ENCODE measurements around the gene FAM163B. TPM values are rescaled to one million over a fixed set of nuclear protein-coding genes. Genes with fewer than 3 reads are reported as not detected.

The FAM163B gene
- polyA plus RNA-seq, 1 donor: 0.16 TPM

DNA sequence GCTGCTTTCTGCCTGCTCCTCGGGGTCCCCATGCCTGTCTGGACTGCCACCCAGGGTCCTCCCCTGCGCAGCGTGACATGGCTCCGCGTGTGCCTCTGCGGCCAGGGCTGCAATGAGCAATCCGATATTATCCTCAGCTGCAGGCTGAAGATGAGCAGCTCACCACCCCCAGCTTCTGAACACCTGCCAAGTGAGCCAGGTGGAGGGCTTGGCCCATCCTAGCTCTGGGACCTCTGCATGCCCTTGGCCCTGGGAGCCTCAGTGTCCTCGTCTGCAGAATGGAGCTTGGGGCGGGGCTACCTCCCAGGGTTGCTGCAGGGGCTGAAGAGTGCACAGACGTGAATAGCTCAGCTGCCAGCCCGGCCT lies 80.3 kb downstream of the FAM163B start:
- no peak for DNase-seq (ENCODE audit: low read depth)

DNA sequence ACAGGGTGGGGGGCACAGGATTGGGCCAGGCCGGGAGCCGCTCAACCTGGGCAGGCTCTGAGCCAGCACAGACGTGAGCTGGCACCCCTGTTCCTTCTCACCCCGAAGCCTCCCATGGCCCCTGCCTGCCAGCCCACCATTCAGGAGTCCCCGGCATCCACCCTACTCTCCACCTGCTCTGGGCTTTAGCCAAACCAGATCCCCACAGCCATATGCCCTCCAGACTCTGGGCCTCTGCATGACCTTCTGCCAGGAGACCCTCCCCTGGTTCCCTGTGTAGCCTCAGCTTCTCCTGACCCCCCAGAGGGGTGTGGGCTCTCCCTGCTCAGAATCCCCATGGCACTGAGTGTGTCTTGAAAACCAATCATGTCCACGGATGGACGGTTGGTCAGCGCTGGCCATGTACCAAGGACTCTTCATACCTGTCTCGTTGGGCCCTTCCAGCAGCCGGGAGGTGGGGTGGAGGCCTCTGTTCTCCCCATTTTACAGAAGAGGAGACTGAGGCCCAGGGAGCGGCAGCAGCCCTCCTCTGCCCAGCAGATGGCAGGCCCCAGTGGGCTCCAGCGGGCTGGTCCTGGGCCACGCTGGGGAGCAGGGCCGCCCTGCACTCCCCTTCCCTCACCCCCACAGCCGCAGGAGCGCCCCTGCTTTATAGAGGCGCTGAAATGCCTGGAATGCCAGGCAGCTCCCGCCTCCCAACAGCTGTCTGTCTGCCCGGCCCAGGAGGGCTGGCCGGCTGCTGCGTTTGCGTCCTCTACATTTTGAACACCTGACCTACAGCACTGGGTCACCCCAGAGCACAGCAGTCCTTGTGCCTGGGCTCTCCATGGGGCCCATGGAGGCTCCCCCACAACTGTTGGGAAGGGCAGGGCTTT lies 81.0 kb downstream of the FAM163B start:
- DNase-seq (ENCODE audit: low read depth): no peak

DNA sequence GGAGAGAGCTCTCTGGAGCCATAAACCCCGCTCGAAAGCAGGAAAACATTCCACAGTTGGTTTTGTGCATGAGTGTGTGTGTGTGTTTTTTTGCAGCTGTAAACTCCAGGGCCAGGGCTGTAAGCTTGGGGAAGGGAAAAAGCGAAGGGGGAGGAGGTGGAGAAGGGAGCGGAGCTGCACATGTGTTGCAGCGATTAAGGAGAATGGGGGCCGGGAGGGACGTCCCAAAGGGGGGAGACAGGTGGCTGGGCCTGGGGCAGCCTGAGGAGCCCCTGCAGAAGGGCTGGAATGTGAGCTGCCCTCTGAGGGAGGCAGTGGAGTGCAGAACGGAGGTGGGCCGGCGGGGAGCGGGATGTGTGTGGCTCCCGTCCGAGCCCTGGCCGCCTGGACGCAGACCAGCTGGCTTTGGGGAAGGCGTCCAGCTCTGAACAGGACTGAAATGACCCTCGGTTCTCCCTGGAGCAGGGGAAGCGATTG lies 81.7 kb downstream of the FAM163B start:
- no peak for DNase-seq (ENCODE audit: low read depth)

Other genes starting within 250 kb of the FAM163B start
- gene SURF4, start 233.3 kb downstream of the FAM163B start, polyA plus RNA-seq (ENCODE audit: insufficient read length): 84.6 TPM
- 2.2 TPM for gene STKLD1, start 233.0 kb downstream of the FAM163B start, polyA plus RNA-seq (ENCODE audit: insufficient read length)
- gene REXO4, start 191.4 kb downstream of the FAM163B start, polyA plus RNA-seq (ENCODE audit: insufficient read length): 35.9 TPM
- gene ADAMTS13, start 187.0 kb downstream of the FAM163B start, polyA plus RNA-seq (ENCODE audit: insufficient read length): 7.8 TPM
- 19.0 TPM for gene CACFD1, start 149.4 kb downstream of the FAM163B start, polyA plus RNA-seq (ENCODE audit: insufficient read length)
- gene SLC2A6, start 130.3 kb downstream of the FAM163B start, polyA plus RNA-seq (ENCODE audit: insufficient read length): 1.2 TPM
- 58.2 TPM for gene MYMK, start 84.4 kb downstream of the FAM163B start, polyA plus RNA-seq (ENCODE audit: insufficient read length)
- gene ADAMTSL2, start 74.7 kb downstream of the FAM163B start, polyA plus RNA-seq (ENCODE audit: insufficient read length): 4.7 TPM
- gene DBH, start 27.0 kb upstream of the FAM163B start, polyA plus RNA-seq (ENCODE audit: insufficient read length): 0.72 TPM
- 5.4 TPM for gene SARDH, start 129.0 kb upstream of the FAM163B start, polyA plus RNA-seq (ENCODE audit: insufficient read length)